Pulmonary artery endothelial cell (primary cell): Measurements from ENCODE around the gene DNMT3L. TPM values are rescaled to one million over a fixed set of nuclear protein-coding genes. Genes with fewer than 3 reads are reported as not detected.
"Not testable (repeated sequence)": the region's sequence is repeated elsewhere in the genome, so short reads cannot be mapped to it uniquely, and the experiment has no call there.

ENCODE experiments used
- DNase-seq: peaks from one replicate; pipeline ENCODE4 v3.0.0-alpha.2; 2011; ENCODE audit warnings: low read depth, low spot score
- total RNA-seq: library from RNA; depleted of rRNA; stranded (reverse); fragments of >200 nt; gene quantifications from 2 replicates; pipeline ENCODE4 v1.2.3, GENCODE V29; 2014

The DNMT3L gene
- total RNA-seq, 1 donor from 2014 or later = not detected

DNA sequence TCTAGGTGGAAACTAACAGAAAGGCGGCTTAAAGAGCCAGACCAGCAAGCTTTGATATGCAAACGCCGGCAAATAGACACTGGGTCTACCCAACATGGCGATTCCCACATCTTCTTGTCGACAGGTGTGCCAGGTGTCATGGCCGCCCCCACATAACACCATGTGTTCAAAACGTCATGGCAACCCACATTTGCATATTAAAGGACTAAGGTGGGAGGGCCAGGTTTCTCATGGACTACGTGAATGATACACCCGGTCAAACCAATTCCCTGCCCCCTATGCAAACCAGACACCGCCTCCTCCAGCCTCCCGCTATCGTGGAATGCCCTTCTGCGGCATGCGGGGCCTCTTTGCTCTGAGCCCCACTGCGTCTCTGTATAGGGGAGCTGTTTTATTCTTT lies 62.2 kb downstream of the DNMT3L start:
- no peak for DNase-seq

DNA sequence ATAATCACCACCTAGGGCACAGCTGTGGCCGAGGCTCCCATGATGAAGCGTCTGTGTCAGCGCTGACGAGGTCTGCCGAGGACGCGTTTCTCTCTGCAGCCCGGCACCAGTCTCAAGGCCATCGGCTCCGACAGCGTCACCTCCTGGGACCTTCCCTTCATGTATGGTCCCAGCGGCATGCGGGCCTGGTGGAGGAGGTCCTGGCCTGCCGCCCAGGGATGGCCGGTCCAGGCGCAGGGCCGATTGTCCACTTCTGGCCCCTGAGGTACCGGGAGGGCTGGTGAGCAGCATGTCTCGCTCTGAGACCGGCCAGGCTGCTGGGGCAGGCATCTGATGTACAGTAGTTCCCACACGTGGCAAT lies 64.6 kb downstream of the DNMT3L start:
- DNase-seq = not testable (repeated sequence)

Other genes with a start within 250 kb of the DNMT3L start
- 23.0 and 23.4 TPM in 2 replicates for gene TRAPPC10, start 249.6 kb downstream of the DNMT3L start, total RNA-seq
- 6.0 and 6.3 TPM in 2 replicates for gene PWP2, start 154.5 kb downstream of the DNMT3L start, total RNA-seq
- 9.9 and 10.4 TPM in 2 replicates for gene GATD3, start 128.2 kb downstream of the DNMT3L start, total RNA-seq
- gene ICOSLG, start 21.0 kb downstream of the DNMT3L start, total RNA-seq = 0.99 and 2.1 TPM in 2 replicates
- under 0.01 TPM in 1 of 2 replicates, not detected in the other for gene AIRE, start 24.0 kb upstream of the DNMT3L start, total RNA-seq
- gene PFKL, start 38.2 kb upstream of the DNMT3L start, total RNA-seq = 205 and 317 TPM in 2 replicates
- gene CFAP410, start 77.5 kb upstream of the DNMT3L start, total RNA-seq = 3.5 and 9.6 TPM in 2 replicates
- gene TRPM2, start 91.7 kb upstream of the DNMT3L start, total RNA-seq = not detected in 2 replicates
- gene LRRC3, start 193.6 kb upstream of the DNMT3L start, total RNA-seq = 0.71 and 1.5 TPM in 2 replicates